SK-N-SH (cell line): ENCODE results near the gene MAP7. TPM values are rescaled to one million over a fixed set of nuclear protein-coding genes. Genes with fewer than 3 reads are reported as not detected.
"Not testable (repeated sequence)": the region's sequence is repeated elsewhere in the genome, so short reads cannot be mapped to it uniquely, and the experiment has no call there.

Source experiments
- CTCF ChIA-PET: fragments of 300-600, 350-600 bp; formaldehyde crosslinking; extraction: SDS; loops from one replicate; lab custom pipeline; 2021; lab: Yijun Ruan, JAX
- POLR2A ChIA-PET: fragments of 350-600 bp; sonication (Branson Sonifier 250); formaldehyde crosslinking; extraction: SDS; loops from one replicate; lab custom pipeline; 2020; ENCODE audit warnings: antibody characterized with exemption, inconsistent platforms; lab: Yijun Ruan, JAX
- DNase-seq: peaks from one replicate; pipeline ENCODE4 v3.0.0; 2012
- H2AFZ ChIP-seq: fragments of 200-600 bp; sonication (generic); 2 replicates; pipeline ENCODE4 v1.8.1; 2016; ENCODE audit warnings: antibody characterized with exemption, mild to moderate bottlenecking, low read depth
- H3F3A ChIP-seq: fragments of 200-600 bp; sonication (generic); replicated peaks from 2 replicates; pipeline ENCODE3; 2016; ENCODE audit warnings: antibody characterized with exemption, mild to moderate bottlenecking; ENCODE audit not compliant: insufficient read depth
- H3K27ac ChIP-seq, 2 experiments: fragments of 200-500 bp in 1 of 2; fragments of 200-600 bp in 1 of 2; sonication (Bioruptor generic) in 1 of 2; sonication (generic), shearing (Covaris generic) in 1 of 2; 2 replicates each; pipeline versions ENCODE4 v1.5.1 to v1.6.1; 2014 to 2016; ENCODE audit warnings: low read depth in 2 of 2, inconsistent platforms in 1 of 2, low read length in 1 of 2, mild to moderate bottlenecking in 1 of 2, mixed read lengths in 1 of 2
- H3K27me3 ChIP-seq: fragments of 200-600 bp; sonication (generic), shearing (Covaris generic); 2 replicates; pipeline ENCODE4 v1.6.1; 2016; ENCODE audit warnings: mixed run types; ENCODE audit not compliant: insufficient read depth
- H3K36me3 ChIP-seq, 2 experiments: fragments of 200-500 bp in 1 of 2; fragments of 200-600 bp in 1 of 2; sonication (Bioruptor generic) in 1 of 2; sonication (generic) in 1 of 2; replicated peaks in 1 of 2; 2 replicates each; pipeline versions ENCODE3 to v1.5.1; 2014 to 2016; ENCODE audit warnings: low read length in 1 of 2, mild to moderate bottlenecking in 1 of 2; ENCODE audit not compliant: insufficient read depth in 2 of 2, control insufficient read depth in 1 of 2
- H3K4me1 ChIP-seq, 2 experiments: fragments of 200-500 bp in 1 of 2; fragments of 200-600 bp in 1 of 2; sonication (Bioruptor generic) in 1 of 2; sonication (generic), shearing (Covaris generic) in 1 of 2; 2 replicates each; pipeline versions ENCODE4 v1.5.1 to v1.6.1; 2014 to 2016; ENCODE audit warnings: low read depth in 1 of 2, low read length in 1 of 2, mixed run types in 1 of 2; ENCODE audit not compliant: insufficient read depth in 2 of 2, control insufficient read depth in 1 of 2
- H3K4me2 ChIP-seq: fragments of 200-600 bp; sonication (generic), shearing (Covaris generic); 2 replicates; pipeline ENCODE4 v1.6.1; 2017; ENCODE audit warnings: mixed run types
- H3K4me3 ChIP-seq, 2 experiments: fragments of 200-500 bp in 1 of 2; fragments of 200-600 bp in 1 of 2; sonication (Bioruptor generic) in 1 of 2; sonication (generic), shearing (Covaris generic) in 1 of 2; 2 replicates each; pipeline versions ENCODE4 v1.5.1 to v1.8.1; 2014 to 2016; ENCODE audit warnings: low read depth in 2 of 2, inconsistent platforms in 1 of 2, low read length in 1 of 2, mild to moderate bottlenecking in 1 of 2, mixed read lengths in 1 of 2, moderate library complexity in 1 of 2
- H3K79me2 ChIP-seq: fragments of 200-600 bp; sonication (generic); 2 replicates; pipeline ENCODE4 v1.8.1; 2017; ENCODE audit warnings: mild to moderate bottlenecking; ENCODE audit not compliant: insufficient read depth
- H3K9ac ChIP-seq: fragments of 200-600 bp; sonication (generic); 2 replicates; pipeline ENCODE4 v1.6.1; 2017; ENCODE audit warnings: mixed run types
- H3K9me2 ChIP-seq: fragments of 200-600 bp; sonication (generic); 2 replicates; pipeline ENCODE4 v1.6.1; 2017; ENCODE audit warnings: mixed run types
- H3K9me3 ChIP-seq: fragments of 200-600 bp; sonication (generic); 2 replicates; pipeline ENCODE4 v1.6.1; 2017; ENCODE audit warnings: mixed run types, mild to moderate bottlenecking, moderate library complexity
- H4K20me1 ChIP-seq: fragments of 200-600 bp; sonication (generic); 2 replicates; pipeline ENCODE4 v1.6.1; 2017; ENCODE audit warnings: mild to moderate bottlenecking, mixed run types; ENCODE audit not compliant: insufficient read depth
- CHD2 ChIP-seq: fragments of 150-350 bp; IDR thresholded peaks from 2 replicates; pipeline ENCODE4 v1.6.1; 2018; ENCODE audit warnings: low read length; ENCODE audit not compliant: partially characterized antibody
- EP300 ChIP-seq, 2 experiments: IDR thresholded peaks; 2 replicates each; pipeline versions ENCODE4 v1.4.0 to v1.6.1; 2012; ENCODE audit warnings: borderline replicate concordance in 1 of 2, low read depth in 1 of 2, low read length in 1 of 2
- EZH2phosphoT487 ChIP-seq: fragments of 200-600 bp; sonication (generic); IDR thresholded peaks from 2 replicates; pipeline ENCODE4 v1.6.1; 2017; ENCODE audit warnings: low read depth, mixed run types, mild to moderate bottlenecking, antibody characterized with exemption, moderate library complexity, borderline replicate concordance
- FOXJ3 ChIP-seq: sonication (generic); formaldehyde crosslinking; IDR thresholded peaks from 2 replicates; pipeline ENCODE4 v1.5.1; 2020; ENCODE audit warnings: mild to moderate bottlenecking, missing genetic modification reagents
- GABPA ChIP-seq: IDR thresholded peaks from 2 replicates; pipeline ENCODE4 v1.4.0; 2012; ENCODE audit warnings: low read depth, mild to moderate bottlenecking
- IRF3 ChIP-seq: fragments of 150-350 bp; IDR thresholded peaks from 2 replicates; pipeline ENCODE4 v1.6.1; 2016; ENCODE audit warnings: mild to moderate bottlenecking, low read depth, low read length
- JUND ChIP-seq: IDR thresholded peaks from 2 replicates; pipeline ENCODE4 v1.4.0; 2012
- MXI1 ChIP-seq: IDR thresholded peaks from 2 replicates; pipeline ENCODE4 v1.6.1; 2012; ENCODE audit warnings: mild to moderate bottlenecking, low read depth, low read length, improper control_type of control experiment
- NRF1 ChIP-seq: IDR thresholded peaks from 2 replicates; pipeline ENCODE4 v1.6.1; 2012; ENCODE audit warnings: low read depth, mild to moderate bottlenecking, low read length
- SIN3A ChIP-seq: IDR thresholded peaks from 2 replicates; pipeline ENCODE4 v1.6.1; 2012; ENCODE audit warnings: low read depth, mild to moderate bottlenecking, low read length, moderate library complexity, borderline replicate concordance
- TCF12 ChIP-seq: IDR thresholded peaks from 2 replicates; pipeline ENCODE4 v1.4.0; 2012
- YY1 ChIP-seq: IDR thresholded peaks from 2 replicates; pipeline ENCODE4 v1.4.0; 2012; ENCODE audit warnings: low read depth, mild to moderate bottlenecking
- ZBTB33 ChIP-seq: IDR thresholded peaks from 2 replicates; pipeline ENCODE4 v1.4.0; 2012; ENCODE audit warnings: low read depth, borderline replicate concordance
- WGBS: methylation state at CpG from one replicate; pipeline ENCODE4 v1.1.6; 2017; ENCODE audit warnings: low lambda C conversion rate; 5-methylcytosine and 5-hydroxymethylcytosine counted together
- polyA plus RNA-seq, 3 experiments: library from polyadenylated mRNA; depleted of rRNA; stranded (reverse); fragments of >200 nt; gene quantifications; 2 replicates each; pipeline ENCODE4 v1.2.3, GENCODE V29; 2012

MAP7 gene
- polyA plus RNA-seq, 1 of the 3 experiments (the other 2 are of a cell fraction), result 0.76 TPM

GRCh38 chr6:136396908-136397307, 153.3 kb downstream of the MAP7 start:
- no peak for DNase-seq
- POLR2A ChIA-PET, result no interaction called here

GRCh38 chr6:136390959-136391358, 159.3 kb downstream of the MAP7 start:
- H3K4me3 ChIP-seq, H3K9me2 ChIP-seq, H3K79me2 ChIP-seq, H3K27ac ChIP-seq, H3K36me3 ChIP-seq, POLR2A ChIA-PET, H3K9me3 ChIP-seq, H3F3A ChIP-seq, H2AFZ ChIP-seq, H3K4me1 ChIP-seq, DNase-seq, H3K4me2 ChIP-seq, CTCF ChIA-PET, H3K9ac ChIP-seq, H3K27me3 ChIP-seq, H4K20me1 ChIP-seq: not testable (repeated sequence)
- 54% methylated on average over 1 of the region's 2 CpGs for WGBS

More at GRCh38 chr6:136396908-136397307, 153.3 kb downstream of the MAP7 start:
- Histone ChIP-seq H3F3A (no peaks in the 10 kb centered on the region), H3K27ac (no peak overlapping the region), H3K9me2 (no peaks in the 10 kb centered on the region), H3K4me2 (no peak overlapping the region), H4K20me1 (no peaks in the 10 kb centered on the region), H3K27me3 (no peaks in the 10 kb centered on the region), H3K4me1 (no peaks in the 10 kb centered on the region), H2AFZ (no peak overlapping the region), H3K4me3 (no peak overlapping the region), H3K79me2 (no peaks in the 10 kb centered on the region), H3K9ac (no peak overlapping the region), H3K9me3 (no peaks in the 10 kb centered on the region), H3K36me3 (no peaks in the 10 kb centered on the region)
- 96% methylated on average over 1 of the region's 1 CpG for WGBS
- CTCF ChIA-PET, result interaction anchor here (1.7 kb wide), 1 partner anchor 9 kb away, joined by 3 read pairs; no protein-coding TSS in a partner anchor
- TF ChIP-seq YY1, result no peak
- no peak for TF ChIP-seq FOXJ3 (CRISPR knock-in tag)

- H3K4me1 ChIP-seq, result no peaks in the 10 kb centered on the region
- CTCF ChIA-PET, result interaction anchor here (0.8 to 1.7 kb wide), 7 partner anchors 10 to 164 kb away, joined by 3 read pairs; no protein-coding TSS in a partner anchor
- 89% methylated on average over 4 of the region's 4 CpGs for WGBS
Measured at GRCh38 chr6:136387316-136387715, 162.9 kb downstream of the MAP7 start.

More at GRCh38 chr6:136387316-136387715, 162.9 kb downstream of the MAP7 start:
- H3K79me2 ChIP-seq, result no peaks in the 10 kb centered on the region
- TF ChIP-seq YY1, result no peak
- TF ChIP-seq MXI1, result no peak
- no peak for TF ChIP-seq TCF12
- no peak for TF ChIP-seq IRF3
- no peak for TF ChIP-seq GABPA
- no peak for TF ChIP-seq EP300 (IDR thresholded peaks at IDR 0.05; ENCODE audit: borderline replicate concordance in 1 of 2, low read depth in 1 of 2, low read length in 1 of 2)
- TF ChIP-seq CHD2, result no peak
- TF ChIP-seq ZBTB33, result no peak
- TF ChIP-seq JUND, result no peak
- no peak for TF ChIP-seq NRF1
- TF ChIP-seq SIN3A, result no peak
- TF ChIP-seq EZH2phosphoT487, result no peak
- no peaks in the 10 kb centered on the region for H3F3A ChIP-seq
- no peak overlapping the region for H3K4me2 ChIP-seq
- H3K9me2 ChIP-seq, result no peaks in the 10 kb centered on the region
- POLR2A ChIA-PET, result no interaction called here
- H3K36me3 ChIP-seq, result no peaks in the 10 kb centered on the region
- DNase-seq, result no peak
- no peak overlapping the region for H3K9ac ChIP-seq
- no peak overlapping the region for H3K4me3 ChIP-seq
- H2AFZ ChIP-seq, result no peak overlapping the region
- H3K9me3 ChIP-seq, result no peaks in the 10 kb centered on the region
- no peaks in the 10 kb centered on the region for H4K20me1 ChIP-seq
- H3K27ac ChIP-seq, result no peak overlapping the region
- no peaks in the 10 kb centered on the region for H3K27me3 ChIP-seq
